ENCODE data around the gene DEGS2.
"Not testable (repeated sequence)": the region's sequence is repeated elsewhere in the genome, so short reads cannot be mapped to it uniquely, and the experiment has no call there.

The DEGS2 gene

GRCh38 chr14:100159094-100159864 lies at the start of gene DEGS2:
DEGS2 (minus strand) TSS chr14:100159645; CDS start chr14:100159587, 58 bp downstream.
- in situ Hi-C loops (cut with MboI; ENCODE audit: low sequenced_read_pairs) = no loop called here

GRCh38 chr14:100208136-100208535 lies 48.7 kb upstream of the DEGS2 start:
- in situ Hi-C loops (cut with MboI; ENCODE audit: low sequenced_read_pairs) = not testable (repeated sequence)

GRCh38 chr14:100207588-100207987 lies 48.1 kb upstream of the DEGS2 start:
- in situ Hi-C loops (cut with MboI; ENCODE audit: low sequenced_read_pairs) = not testable (repeated sequence)

DNA sequence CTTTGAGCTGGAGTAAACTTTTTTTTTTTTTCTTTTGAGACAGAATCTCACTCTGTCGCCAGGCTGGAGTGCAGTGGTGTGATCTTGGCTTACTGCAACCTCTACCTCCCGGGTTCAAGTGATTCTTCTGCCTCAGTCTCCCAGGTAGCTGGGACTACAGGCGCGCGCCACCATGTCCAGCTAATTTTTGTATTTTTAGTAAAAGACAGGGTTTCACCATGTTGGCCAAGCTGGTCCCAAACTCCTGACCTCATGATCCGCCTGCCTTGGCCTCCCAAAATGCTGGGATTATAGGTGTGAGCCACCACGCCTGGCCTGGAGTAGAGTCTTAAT lies 45.4 kb upstream of the DEGS2 start:
- in situ Hi-C loops (cut with MboI; ENCODE audit: low sequenced_read_pairs) = not testable (repeated sequence)

DNA sequence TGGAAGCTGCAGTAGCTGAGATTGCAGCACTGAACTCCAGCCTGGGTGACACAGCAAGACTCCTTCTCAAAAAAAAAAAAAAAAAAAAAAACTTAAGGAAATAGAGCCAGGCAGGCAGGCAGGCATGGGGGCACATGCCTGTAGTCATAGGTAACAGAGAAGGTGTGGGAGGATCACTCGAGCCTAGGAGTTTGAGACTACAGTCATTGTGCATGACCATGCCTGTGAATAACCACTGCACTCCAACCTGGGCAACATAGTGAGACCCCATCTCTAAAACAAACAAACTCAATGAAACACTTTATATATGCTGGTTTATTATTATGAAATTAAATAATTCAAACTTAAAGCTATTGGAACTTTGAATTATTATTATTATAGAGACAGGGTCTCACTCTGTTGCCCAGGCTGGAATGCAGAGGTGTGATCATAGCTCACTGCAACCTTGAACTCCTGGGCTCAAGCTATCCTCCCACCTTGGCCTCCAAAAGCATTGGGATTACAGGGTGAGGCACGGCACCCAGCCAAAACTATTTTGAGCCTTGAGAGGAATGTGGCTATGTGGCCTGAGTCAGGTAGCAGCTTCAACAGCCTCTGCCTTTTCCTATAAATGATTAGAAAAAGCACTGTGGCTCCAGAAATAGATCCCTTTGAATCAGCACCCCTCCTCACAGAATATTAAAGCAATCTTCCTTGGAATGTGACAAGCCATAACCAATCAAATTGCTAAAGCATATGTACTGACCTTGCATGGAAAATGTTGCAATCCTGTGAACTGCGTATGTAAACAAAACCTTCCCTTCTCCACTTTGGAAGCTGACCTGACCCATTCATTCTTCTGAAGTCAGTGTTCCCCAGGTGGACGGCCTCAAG lies 44.8 kb upstream of the DEGS2 start:
- in situ Hi-C loops (cut with MboI; ENCODE audit: low sequenced_read_pairs) = no loop called here

GRCh38 chr14:100203146-100203545 lies 43.7 kb upstream of the DEGS2 start:
- in situ Hi-C loops (cut with MboI; ENCODE audit: low sequenced_read_pairs) = no loop called here

GRCh38 chr14:100202712-100203111 lies 43.3 kb upstream of the DEGS2 start:
- in situ Hi-C loops (cut with MboI; ENCODE audit: low sequenced_read_pairs) = no loop called here

DNA sequence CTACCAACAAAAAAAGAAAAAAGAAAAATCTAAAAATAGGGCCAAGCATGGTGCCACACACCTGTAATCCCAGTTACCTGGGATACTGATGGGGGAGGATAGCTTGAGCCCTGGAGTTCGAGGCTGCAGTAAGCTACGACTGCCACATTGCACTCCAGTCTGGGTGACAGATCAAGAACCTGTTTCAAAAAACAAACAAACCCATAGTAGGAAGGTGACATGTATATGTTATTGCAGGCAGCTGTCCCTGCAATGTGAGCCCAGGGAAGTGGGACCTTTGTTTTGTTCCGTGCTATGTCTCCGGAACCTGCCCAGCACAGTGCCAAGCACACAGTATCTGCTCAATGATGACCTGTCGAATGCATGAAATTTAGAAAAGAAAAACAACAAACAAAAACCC lies 42.3 kb upstream of the DEGS2 start:
- in situ Hi-C loops (cut with MboI; ENCODE audit: low sequenced_read_pairs) = no loop called here

DNA sequence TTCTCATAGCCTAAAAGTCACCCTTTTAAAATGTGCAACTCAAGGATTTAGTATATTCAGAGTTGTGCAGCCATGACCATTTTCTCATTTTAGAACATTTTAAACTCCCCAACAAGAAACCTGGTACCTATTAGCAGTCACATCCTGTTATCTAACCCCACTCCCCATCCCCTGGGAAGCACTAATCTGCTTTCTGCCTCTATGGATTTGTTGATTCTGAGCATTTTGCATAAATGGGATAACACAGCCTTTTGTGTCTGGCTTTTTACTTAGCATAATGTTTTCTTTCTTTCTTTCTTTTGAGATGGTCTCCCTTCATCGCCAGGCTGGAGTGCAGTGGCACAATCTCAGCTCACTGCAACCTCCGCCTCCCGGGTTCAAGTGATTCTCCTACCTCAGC lies 40.9 kb upstream of the DEGS2 start:
- in situ Hi-C loops (cut with MboI; ENCODE audit: low sequenced_read_pairs) = no loop called here

DNA sequence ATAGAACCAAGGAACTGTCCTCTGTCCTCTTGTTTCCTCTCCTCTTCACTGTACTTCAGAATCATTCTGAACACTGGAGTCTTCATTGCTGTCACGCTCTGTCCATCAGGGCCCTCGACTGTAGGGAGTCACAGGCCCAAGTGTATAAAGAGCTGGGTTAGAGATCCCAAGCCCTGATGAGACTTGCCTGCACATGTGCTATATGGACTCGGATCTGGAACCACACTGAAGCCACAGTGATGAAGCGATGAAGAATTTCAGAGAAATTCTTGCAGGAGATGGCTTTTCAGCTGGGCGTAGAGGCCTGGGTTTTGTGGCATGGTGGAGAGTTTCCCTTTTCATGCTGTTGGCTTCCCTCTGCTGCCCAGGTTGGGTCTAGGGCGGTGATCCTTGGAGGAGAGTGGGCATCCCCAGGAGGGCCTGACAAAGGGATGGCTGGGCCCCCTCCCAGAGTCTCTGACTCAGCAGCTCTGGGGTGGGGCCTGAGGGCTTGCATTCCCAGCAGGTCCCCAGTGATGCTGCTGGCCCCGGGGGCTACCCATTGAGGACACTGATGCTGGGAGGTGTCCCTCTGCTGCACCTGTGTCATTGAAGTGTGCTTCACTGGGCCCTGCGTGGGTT lies 39.9 kb upstream of the DEGS2 start:
- in situ Hi-C loops (cut with MboI; ENCODE audit: low sequenced_read_pairs) = no loop called here

- in situ Hi-C loops (cut with MboI; ENCODE audit: low sequenced_read_pairs) = no loop called here
Observed at GRCh38 chr14:100193417-100194357, 34.2 kb upstream of the DEGS2 start.

- in situ Hi-C loops (cut with MboI; ENCODE audit: low sequenced_read_pairs) = no loop called here
Observed at GRCh38 chr14:100192672-100193416, 33.4 kb upstream of the DEGS2 start.

GRCh38 chr14:100192250-100192671 lies 32.8 kb upstream of the DEGS2 start:
- in situ Hi-C loops (cut with MboI; ENCODE audit: low sequenced_read_pairs) = no loop called here

DNA sequence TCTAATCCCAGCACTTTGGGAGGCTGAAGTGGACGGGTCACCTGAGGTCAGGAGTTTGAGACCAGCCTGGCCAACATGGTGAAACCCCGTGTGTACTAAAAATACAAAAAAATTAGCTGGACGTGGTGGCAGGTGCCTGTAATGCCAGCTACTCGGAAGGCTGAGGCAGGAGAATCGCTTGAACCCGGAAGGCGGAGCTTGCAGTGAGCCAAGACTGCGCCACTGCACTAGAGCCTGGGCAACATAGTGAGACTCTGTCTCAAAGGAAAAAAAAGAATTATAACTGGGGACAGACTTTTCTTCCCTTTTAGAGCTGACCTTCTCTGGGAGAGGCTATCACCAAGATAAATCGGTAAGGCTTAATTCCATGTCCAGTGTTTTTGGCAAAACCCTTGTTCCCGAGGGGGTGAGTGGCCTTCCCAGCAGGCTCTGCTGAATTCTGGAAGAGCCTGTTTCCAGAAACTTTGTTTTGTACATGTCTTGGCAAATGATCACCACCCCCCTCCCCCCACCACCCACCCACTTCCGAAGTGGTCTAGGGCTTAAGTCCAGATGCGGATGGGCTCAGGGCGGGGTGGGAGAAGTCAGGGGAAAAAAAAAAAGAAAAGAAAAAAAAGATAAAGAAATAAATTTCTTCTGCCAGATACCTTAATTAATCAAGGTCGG lies 32.3 kb upstream of the DEGS2 start:
- in situ Hi-C loops (cut with MboI; ENCODE audit: low sequenced_read_pairs) = no loop called here

DNA sequence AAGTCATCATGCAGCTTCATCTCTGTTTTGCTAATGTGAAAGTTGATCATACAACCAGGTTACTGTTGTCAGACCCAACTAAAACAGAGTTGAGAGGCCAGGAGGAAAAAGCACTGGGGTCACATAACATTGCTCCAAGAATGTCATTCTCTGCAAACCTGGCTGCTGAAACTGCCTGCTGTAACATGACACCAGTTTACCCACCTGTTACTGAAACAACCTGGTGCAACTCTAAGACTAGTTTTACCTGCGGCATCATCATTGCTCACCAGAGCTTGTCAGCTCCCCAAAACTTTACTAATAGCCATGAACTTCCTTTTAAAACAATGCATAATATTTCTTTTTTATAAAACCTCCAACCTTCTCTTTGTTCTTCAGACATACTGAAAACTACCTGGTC lies 30.7 kb upstream of the DEGS2 start:
- in situ Hi-C loops (cut with MboI; ENCODE audit: low sequenced_read_pairs) = no loop called here

- in situ Hi-C loops (cut with MboI; ENCODE audit: low sequenced_read_pairs) = no loop called here
Observed at GRCh38 chr14:100188392-100189030, 29.1 kb upstream of the DEGS2 start.

- in situ Hi-C loops (cut with MboI; ENCODE audit: low sequenced_read_pairs) = no loop called here
Observed at GRCh38 chr14:100187247-100187833, 27.9 kb upstream of the DEGS2 start.

DNA sequence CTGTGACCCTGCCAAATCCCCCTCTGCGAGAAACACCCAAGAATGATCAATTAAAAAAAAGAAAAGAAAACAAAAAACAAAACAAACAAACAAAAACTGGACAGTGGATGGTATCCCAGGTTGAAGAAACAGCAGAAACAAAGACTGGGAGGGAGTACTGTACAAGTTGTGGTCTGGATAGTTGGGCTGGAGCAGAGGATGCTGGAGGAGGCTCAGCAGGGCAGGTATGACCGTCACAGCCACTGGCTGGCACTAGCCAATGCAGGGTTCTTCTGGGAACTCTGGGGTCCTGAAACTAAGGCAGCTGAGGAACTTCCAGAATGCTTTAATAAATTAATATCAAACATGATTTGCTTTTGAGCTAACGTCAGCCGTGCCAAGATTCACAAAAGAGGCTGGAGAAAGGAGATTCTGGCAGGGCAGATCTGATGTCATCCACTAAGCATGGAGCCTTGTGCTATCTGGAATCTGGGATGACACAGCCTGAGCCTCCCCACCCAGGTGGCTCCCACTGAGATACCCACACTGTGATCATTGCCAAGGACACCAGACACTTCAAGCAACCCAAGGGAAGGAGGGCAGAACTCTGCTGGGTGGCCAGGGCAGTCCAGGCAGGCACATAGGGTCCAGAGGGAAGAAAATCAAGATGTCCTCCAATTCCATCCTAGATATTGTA lies 22.6 kb upstream of the DEGS2 start:
- in situ Hi-C loops (cut with MboI; ENCODE audit: low sequenced_read_pairs) = not testable (repeated sequence)

All from hTERT RPE-1 (cell line).